Effector CD4-positive, alpha-beta T cell (primary cell): ENCODE data around the gene ALOXE3.
"Not testable (repeated sequence)": the region's sequence is repeated elsewhere in the genome, so short reads cannot be mapped to it uniquely, and the experiment has no call there.

Source experiments
- DNase-seq: peaks from one replicate; pipeline ENCODE4 v3.0.0-alpha.2; 2020

Gene ALOXE3

GRCh38 chr17:8067806-8068205 lies 50.5 kb downstream of the ALOXE3 start:
- no peak for DNase-seq

GRCh38 chr17:8066841-8067775 lies 51.2 kb downstream of the ALOXE3 start:
- no peak for DNase-seq

- DNase-seq = no peak
These were observed 53.7 kb downstream of the ALOXE3 start for GRCh38 chr17:8064561-8065019.

- DNase-seq = no peak
These were observed 54.4 kb downstream of the ALOXE3 start for GRCh38 chr17:8063761-8064534.

- DNase-seq = no peak
These were observed 55.4 kb downstream of the ALOXE3 start for GRCh38 chr17:8062807-8063483.

GRCh38 chr17:8062435-8062806 lies 55.9 kb downstream of the ALOXE3 start:
- no peak for DNase-seq

- not testable (repeated sequence) for DNase-seq
These were observed 56.5 kb downstream of the ALOXE3 start for GRCh38 chr17:8061851-8062250.

GRCh38 chr17:8060274-8060673 lies 58.0 kb downstream of the ALOXE3 start:
- peak; percentile 58 for DNase-seq

GRCh38 chr17:8059131-8059530 lies 59.2 kb downstream of the ALOXE3 start:
- no peak for DNase-seq

- peak; percentile 34 for DNase-seq
These were observed 60.6 kb downstream of the ALOXE3 start for GRCh38 chr17:8057691-8058114.

GRCh38 chr17:8056976-8057625 lies 61.2 kb downstream of the ALOXE3 start:
- DNase-seq = no peak

GRCh38 chr17:8056232-8056975 lies 61.9 kb downstream of the ALOXE3 start:
- DNase-seq = no peak

- no peak for DNase-seq
These were observed 62.5 kb downstream of the ALOXE3 start for GRCh38 chr17:8055851-8056231.

GRCh38 chr17:8053600-8053999 lies 64.7 kb downstream of the ALOXE3 start:
- no peak for DNase-seq

GRCh38 chr17:8052256-8053252 lies 65.8 kb downstream of the ALOXE3 start:
- no peak for DNase-seq

GRCh38 chr17:8051831-8052230 lies 66.5 kb downstream of the ALOXE3 start:
- DNase-seq = no peak

- DNase-seq = no peak
These were observed 69.6 kb downstream of the ALOXE3 start for GRCh38 chr17:8048736-8049135.

- DNase-seq = no peak
These were observed 70.1 kb downstream of the ALOXE3 start for GRCh38 chr17:8048236-8048635.

- no peak for DNase-seq
These were observed 70.6 kb downstream of the ALOXE3 start for GRCh38 chr17:8047769-8048110.

GRCh38 chr17:8046929-8047768 lies 71.2 kb downstream of the ALOXE3 start:
- DNase-seq = no peak
